Measurements from ENCODE around the gene GABARAPL2.

GABARAPL2 gene

DNA sequence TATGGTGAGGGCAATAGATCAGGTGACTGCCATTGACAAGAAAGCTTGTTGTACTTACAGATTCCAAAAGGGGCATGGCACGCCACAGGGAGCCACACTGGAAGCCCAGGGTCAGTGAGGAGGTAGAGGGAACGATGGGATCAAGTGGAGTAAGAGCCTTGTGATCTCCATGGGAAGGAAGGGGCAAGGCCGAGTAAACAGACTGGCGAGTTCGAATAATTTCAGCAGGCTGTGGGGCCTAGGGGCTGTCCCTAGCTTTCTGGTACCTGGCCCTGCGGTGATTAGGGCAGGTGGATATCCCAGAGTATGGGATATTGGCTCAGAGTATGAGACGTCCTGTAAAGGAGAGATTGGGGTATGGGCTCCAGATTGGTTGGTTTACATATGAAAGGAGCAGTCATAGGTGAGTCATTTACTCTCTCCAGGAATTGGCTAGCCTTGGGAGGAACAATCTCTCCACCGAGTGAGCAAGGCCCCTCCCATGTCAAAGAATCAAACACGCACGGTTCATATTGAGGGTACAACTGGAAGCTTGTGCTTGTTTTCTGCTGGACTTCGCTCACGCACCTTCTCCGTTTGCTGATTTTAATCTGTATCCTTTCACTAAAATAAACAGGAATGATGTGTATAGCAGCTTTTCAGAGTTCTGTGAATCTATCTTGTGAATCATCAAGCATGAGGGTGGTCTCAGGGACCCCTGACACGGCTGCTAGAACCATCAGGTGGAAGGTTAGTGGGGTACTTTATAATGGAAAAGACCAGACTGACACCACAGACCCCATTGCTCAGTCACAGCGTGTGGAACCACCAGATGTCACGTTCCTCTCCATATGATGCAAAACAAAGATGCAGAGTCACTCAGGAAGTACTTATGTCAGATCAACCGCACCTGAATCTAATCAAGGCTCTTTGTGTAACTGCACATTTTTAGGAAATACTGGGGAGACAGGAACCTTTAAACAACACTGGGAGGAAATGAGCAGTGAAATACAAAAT, 27.9 kb downstream of the GABARAPL2 start:
- no peak for DNase-seq

- DNase-seq, result no peak
Measured at GRCh38 chr16:75599452-75600277, 33.5 kb downstream of the GABARAPL2 start.

GRCh38 chr16:75603241-75603640, 37.1 kb downstream of the GABARAPL2 start:
- DNase-seq, result no peak

DNA sequence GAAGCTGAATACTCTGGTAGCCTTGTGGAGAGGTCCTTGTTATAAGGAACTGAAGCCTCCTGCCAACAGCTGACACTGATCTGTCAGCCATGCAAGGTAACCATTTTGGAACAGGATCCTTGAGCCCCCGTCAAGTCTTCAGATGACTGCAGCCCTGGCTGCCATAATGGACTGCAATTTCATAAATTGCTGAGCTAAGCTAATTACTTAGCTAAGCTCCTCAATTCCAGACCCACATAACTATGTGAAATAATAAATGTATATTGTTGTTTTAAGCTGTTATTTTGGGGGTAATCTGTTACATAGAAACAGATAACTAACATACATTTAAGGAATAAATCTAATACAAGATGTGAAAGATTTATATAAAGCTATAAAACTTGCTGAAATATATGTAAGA, 40.3 kb downstream of the GABARAPL2 start:
- DNase-seq, result no peak

DNA sequence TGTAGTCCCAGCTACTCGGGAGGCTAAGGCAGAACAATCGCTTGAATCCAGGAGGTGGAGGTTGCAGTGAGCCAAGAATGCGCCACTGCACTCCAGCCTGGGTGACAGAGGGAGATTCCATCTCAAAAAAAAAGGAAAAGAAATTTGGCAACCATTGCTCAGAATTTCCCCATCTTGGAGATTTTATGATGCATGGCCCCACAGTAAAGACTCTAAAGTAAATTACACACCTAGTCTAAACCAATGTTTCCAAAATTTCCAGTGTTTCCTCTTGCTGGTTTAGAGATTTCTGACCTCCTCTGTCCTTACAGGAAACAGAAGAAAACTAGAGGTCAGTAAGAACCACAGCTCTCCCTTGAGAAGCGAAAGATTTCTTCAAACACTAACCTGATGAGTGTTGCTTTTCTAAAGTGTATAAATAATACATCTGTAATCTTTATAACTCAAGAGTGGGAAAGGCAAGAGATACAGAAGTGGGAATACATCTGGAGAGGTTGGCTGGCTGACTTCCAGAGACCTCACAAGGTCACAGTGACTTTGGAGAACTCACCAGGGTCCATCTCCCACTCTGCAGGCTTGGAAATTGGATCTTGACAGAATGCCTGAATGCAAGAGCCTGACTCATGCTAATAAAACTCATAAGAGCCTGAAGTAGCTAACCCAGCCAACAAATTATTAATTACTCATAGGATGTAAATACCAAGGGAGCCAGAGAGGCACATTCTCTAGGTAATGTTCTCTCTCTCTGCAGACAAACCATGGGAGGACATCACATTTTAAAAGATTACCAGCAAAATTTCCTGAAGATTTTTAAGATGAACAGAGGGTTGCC, 48.1 kb downstream of the GABARAPL2 start:
- no peak for DNase-seq

GRCh38 chr16:75615619-75616018, 49.4 kb downstream of the GABARAPL2 start:
- DNase-seq, result no peak

- DNase-seq, result no peak
Measured at GRCh38 chr16:75616521-75617010, 50.4 kb downstream of the GABARAPL2 start.

DNA sequence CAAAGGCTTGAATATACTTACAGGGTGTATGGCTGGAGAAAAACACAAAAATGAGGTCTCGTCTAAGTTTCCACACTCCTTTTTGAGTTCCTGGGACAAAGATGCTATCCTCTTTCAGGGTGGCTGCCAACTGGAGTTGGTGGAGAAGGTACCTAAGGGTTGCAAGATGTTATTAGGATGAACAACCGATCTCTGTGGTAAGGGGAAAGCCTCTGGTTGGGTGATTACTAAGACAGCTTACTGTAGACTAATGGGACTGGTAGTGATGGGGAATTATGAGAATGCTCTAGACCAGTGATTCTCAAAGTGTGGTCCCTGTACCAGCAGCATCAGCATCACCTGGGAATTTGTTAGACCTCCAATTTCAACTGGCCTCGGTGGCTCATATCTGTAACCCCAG, 50.9 kb downstream of the GABARAPL2 start:
- no peak for DNase-seq

DNA sequence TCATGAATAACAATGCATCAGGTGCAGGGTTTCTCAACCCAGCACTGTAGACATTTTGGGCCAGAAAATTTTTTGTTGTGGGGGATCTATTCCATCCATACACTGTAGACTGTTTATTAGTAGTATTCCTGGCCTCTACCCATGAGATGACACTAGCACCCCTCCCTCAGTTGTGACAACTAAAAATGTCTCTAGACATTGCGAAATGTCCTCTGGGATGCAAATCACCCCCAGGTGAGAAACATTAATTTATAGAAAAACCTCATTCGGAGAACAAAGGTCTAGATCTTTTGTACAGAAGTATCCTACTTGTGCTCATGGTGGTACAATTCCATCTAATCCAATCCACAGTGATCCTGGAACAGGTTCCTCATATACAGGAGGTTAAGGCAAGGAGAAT, 52.6 kb downstream of the GABARAPL2 start:
- no peak for DNase-seq

- DNase-seq, result no peak
Measured at GRCh38 chr16:75620326-75621169, 54.4 kb downstream of the GABARAPL2 start.

DNA sequence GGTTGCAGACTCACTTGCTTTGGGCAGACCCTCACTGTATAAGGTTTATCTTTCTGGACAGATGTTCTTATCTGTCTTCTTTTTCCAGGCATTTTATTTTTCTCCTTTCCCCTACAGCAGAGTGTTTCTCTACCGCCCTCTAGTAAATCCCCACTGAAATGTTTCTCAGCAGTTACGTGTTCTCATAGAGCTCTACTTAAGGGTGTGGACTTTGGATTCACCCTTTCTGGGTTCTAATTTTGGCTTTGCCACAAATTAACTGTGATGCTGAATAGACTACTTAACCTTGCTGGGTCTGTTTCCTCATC, 54.9 kb downstream of the GABARAPL2 start:
- DNase-seq, result peak; percentile 11

- peak; percentile 99 for DNase-seq
Measured at GRCh38 chr16:75622761-75623605, 56.8 kb downstream of the GABARAPL2 start, which contains the start of gene ADAT1. Gene ADAT1 (minus strand): TSS chr16:75623281. CDS start chr16:75620799, 2,482 bp downstream.

DNA sequence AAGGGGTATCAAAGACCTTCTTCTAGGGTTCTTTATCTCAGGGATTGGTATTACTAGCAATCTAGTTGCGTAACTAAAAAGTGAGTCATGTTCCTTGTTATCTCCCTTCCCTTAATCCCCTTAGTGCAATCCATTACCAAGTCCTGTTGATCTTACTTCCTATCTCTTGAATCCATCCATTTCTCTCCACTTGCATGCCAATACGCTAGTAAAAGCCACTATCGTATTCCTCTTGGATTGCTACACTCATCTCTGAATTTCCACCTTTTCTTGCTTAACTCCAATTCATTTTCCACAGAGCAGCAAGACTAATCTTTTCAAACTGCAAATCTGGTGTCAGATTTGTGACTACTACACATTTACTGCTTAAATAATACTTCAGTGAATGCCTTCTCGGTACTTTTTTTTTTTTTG, 58.7 kb downstream of the GABARAPL2 start:
- no peak for DNase-seq

- DNase-seq, result no peak
Measured at GRCh38 chr16:75626806-75627205, 60.6 kb downstream of the GABARAPL2 start.
